ENCODE measurements around the gene DYRK1A.
"Not testable (repeated sequence)": the region's sequence is repeated elsewhere in the genome, so short reads cannot be mapped to it uniquely, and the experiment has no call there.

Gene DYRK1A

DNA sequence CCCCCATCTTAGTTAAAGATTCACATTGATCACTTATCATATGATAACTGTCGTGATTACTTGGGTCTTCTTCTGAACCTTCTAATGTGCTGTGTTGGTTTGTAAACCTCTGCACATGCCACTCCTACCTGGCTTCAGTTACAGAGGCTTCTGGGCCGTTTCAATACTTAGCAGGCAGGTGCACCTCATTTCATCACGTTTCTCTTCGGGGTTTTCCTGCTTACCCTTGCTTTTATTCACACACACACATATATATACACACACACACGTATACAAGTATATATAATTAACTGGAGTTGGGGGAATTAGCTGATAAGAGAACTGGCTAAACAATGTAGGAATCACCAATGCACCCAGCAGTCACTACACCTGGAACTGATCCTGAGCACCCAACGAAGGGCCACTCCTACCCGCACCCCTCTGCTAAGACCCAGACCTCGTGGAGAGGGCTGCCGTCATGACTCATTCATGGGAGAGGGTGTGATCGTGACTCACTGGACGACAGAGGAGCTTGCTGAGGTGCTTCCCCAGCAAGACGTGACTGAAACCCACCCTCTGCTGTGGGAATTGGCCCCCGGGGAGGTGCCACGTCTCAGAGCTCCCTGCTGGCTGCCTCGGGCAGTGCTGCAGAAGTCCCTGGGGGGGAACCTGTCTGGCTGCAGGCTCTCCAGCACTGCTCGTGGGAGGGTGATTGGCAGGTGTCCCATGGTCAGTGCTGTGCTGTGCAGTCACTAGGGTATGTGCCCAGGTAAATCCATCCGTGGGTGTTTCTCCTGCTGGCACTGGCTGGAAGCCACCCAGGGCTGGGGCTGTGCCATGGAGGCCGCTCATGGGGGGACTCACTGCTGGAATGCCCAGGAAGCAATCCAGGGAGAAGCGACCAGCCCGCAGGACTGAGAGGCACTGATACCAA lies 166.6 kb downstream of the DYRK1A start:
- DNase-seq, result peak; percentile 70

DNA sequence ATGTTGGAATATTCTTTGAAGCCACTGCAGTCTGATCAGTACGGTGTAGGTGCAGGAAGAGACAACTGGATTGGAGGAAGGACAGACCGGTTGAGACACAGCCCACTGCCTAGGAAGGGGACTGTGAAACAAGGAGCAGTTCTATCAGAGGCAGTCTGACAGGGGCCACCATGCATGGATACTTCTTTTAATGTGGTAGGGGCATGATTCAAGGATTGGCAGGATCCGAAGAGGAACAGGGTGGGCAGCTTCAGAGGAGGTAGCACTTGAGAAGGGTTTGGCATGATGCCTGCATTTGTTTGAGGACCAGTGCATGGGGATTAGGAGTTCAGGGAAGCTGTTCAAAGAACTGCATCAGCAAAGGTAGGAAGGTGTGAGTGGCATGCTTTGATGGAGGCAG lies 167.9 kb downstream of the DYRK1A start:
- no peak for DNase-seq

DNA sequence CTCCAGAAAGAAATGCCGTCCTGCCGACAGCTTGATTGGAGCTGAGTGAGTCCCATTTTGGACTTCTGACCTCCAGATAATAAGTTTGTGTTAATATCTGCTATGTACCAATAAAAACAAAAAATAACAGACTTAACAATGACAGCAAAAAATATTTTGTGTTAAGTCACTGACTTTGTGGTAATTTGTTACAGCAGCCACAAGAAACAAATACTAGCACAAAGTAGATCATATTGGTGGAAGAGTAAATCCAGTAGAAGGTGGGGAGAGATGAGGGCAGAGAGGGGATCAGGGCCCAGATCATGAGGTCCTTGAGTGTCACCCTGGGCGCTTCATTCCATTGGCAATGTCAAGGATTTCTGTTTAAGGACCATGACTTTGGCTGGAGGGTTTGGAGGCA lies 168.6 kb downstream of the DYRK1A start:
- DNase-seq, result no peak

DNA sequence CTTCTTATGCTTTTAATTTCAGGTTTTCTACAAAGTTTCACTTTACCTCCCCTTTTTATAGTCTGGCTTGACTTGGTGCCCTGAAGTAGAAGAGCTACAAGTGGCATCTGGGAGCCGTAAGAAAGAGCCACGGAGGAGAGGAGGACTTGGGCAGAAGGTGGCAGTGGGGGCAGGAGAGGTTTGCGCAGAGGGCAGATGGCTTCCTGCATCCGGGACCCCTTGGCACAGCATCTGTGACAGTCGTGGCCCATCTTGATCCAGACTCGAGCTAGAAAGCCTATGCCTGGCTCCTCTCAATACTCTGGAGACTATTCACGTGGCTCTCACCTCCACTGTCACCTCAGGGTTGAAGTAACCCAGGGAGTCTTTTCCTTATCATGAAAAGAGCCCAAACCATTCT lies 169.1 kb downstream of the DYRK1A start:
- DNase-seq, result no peak

DNA sequence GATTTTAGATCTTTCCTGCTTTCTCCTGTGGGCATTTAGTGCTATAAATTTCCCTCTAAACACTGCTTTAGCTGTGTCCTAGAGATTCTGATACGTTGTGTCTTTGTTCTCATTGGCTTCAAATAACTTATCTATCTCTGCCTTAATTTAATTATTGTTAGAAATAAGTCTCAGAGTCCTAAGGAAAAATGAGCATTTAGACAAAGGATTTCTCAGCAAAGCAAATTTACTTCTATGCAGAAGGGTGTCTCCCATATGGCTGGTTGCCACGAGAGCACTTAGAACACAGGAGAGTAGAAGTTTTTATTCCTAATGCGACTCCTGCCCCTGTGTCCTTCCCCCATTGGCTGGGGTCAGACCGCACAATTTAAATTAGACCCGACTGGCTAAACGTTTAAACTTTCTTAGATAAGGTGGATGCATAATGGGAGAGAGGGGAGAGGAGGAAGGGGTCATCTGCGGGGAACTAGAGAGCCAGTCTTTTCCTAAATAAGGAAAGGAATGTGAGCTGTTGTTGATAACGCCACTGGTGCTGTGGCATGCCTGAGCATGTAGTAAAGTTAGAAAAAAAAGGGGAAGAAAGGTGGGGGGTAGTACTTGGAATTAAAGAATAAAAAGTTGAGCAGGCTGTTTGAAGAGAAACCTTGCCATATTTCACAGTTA lies 170.2 kb downstream of the DYRK1A start:
- DNase-seq, result no peak

DNA sequence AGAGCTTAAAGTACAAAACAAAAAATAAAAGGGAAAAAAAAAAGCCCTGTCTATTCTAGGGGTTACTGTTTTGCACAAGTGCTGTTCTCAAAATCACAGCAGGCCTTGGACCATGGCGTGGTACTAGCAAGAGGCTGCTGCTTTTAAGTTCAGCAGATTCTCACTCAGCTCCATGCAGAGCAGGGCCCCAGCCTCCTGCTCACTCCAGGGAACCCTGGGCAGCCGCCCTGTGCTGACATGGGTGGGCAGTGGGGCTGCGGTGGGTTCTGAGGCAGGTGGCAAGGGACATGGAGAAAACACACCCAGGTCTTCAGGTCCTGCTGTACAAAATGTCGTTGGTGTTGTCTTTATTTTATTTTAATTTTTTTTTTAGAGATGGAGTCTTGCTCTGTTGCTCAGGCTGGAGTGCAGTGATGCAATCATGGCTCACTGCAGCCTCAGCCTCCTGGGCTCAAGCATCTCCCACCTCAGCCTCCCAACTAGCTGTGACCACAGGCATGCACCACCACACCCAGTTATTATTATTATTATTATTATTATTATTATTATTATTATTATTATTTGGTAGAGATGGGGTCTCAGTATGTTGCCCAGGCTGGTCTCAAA lies 170.9 kb downstream of the DYRK1A start:
- no peak for DNase-seq

DNA sequence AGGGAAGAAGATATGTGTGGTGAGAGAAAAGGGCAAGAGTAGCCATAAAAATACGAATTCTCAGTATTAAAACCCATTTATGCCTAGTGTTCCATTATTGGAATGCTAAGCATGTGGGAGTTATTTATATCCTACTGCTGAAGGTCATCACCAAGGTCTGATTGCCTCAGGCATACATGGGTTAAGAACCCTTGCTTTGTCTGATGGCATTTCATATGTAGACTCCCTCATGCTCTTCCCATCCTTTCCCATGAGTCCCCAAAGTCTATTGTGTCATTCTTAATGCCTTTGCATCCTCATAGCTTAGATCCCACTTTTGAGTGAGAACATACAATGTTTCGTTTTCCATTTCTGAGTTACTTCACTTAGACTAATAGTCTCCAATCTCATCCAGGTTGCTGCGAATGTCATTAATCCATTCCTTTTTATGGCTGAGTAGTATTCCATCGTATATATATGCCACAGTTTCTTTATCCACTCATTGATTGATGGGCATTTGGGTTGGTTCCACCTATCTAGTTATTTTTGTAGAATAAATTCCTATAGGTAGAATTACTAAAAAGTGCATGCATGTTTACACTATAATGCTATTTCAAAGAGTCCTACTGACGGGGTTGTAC lies 172.5 kb downstream of the DYRK1A start:
- DNase-seq, result peak; percentile 42

DNA sequence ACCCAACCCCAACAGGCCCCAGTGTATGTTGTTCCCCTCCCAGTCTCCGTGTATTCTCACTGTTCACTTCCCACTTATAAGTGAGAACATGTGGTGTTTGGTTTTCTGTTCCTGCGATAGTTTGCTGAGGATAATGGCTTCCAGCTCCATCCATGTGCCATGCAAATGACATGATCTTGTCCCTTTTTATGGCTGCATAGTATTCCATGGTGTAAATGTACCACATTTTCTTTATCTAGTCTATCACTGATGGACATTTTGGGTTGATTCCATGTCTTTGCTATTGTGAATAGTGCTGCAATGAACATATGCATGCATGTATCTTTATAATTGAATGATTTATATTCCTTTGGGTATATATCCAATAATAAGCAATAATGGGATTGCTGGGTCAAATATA lies 174.6 kb downstream of the DYRK1A start:
- DNase-seq, result not testable (repeated sequence)

DNA sequence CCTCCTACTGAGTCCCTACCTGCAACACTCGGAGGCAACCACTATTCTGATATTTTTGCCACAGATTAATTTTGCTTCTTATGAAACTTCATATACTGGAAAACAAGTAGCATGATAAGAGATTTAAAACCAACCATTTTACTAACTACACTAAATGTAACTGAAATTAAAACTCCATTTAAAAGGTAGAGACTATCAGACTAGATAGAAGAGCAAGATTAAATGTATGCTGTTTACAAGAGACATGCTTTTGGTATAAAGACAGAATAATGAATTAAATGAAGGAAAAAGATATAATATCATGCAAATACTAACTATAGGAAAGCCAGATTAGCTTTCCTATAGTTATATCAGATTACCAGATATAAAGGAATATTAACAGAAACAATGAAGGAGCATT lies 175.9 kb downstream of the DYRK1A start:
- DNase-seq, result no peak

DNA sequence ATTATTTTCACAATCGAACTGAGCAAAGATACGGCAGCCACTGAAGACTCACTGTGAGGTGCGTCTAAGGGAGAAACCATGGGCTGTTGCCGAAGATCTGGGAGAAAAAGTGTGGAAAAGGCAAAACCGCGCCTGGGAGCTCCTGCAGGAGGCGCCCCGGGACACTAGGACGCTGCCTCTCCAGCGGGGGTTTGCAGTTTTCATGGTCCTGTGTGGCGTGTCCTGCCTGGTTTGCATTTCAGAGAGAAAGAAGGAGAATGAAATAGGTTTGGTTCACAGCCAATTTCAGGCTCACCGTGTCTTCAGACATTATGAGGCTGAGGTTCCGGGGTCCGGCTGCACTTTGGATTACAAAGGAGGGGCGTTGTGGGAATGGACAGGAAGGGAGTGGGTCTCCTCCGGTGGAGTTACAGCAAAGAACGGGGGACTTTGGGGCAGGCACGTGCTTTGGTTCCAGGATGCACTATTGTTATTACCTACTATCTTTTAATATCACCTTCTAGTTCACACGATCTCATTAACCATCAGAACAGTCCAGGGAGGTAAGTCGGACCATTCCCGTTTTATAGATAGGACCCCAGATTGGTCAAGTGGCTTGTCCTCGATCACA lies 179.8 kb downstream of the DYRK1A start:
- no peak for DNase-seq

DNA sequence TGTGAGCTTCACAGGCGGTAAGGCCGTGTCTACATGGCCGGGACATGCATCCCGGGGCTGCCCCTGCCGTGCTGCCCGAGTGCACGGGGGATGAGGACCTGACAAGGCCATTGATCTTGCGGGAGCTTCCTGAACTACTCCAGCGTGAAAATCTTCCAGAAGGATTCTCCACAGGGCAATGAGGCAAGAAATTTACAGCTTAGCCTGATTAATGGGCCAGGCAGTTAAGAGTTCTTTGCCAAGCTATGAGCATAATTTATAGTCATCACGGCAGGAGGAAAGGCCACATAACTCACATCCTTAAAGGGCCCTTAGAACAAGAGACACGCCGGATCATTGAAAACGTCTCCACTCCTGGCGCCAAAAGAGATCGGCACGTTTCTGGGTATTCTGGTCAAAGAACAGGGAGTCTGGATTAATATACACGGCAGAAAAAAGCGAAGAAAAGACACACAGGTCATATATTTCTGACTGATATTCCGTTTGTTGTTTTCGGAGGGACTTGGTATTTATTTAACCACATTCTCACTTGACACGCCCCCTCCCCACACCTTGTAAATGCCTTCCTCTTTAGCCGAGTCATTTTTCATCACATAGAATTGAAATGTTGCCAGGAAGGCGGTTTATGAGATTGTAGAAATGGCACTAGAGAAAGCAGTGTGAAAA lies 180.5 kb downstream of the DYRK1A start:
- peak; percentile 43 for DNase-seq

DNA sequence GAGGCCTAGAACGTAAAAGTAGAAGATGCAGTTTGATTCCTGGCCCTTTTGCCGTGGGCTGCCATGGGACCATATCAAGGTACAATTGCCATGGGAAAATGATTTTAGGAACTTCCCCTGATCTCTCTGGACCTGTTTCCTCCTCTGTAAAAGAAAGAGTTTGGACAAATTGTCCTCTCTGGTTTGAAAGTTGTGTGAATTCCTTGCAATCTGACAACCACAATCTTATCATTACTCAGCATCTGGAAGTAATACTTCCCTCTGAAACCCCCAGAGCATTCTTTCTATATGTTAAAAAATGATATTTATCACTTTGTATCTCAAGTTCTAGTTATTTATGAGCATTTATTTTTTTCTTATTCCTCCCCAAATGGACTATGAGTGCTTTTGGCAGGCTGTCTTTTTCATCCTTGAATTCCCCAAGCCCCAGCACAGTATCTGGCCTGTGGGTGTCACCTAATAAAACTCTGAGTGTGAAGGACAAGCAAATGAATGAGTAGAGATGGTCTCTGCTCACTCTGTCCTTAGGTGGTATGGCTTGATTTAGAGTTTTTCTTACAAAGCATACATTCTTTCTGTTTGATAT lies 181.1 kb downstream of the DYRK1A start:
- DNase-seq, result no peak

DNA sequence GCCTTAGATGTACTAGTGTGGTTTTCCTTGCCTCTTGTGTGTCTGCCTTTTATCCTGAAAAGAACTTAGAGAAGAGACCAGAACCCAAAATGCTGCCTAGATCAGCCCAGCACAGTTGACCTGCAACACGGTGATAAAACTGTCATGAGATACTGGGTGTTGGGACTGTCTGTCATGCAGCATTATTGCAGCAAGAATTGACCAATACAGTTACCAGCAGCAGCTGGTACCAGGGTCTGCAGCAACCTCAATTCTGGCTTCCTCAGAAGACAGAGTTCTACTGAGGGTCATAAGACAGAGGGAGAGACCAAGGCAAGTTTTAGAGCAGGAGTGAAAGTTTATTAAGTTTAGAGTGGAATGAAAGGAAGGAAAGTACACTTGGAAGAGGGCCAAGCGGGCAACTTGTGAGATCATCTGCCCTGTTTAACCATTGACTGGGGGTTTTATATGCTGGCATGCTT lies 182.0 kb downstream of the DYRK1A start:
- no peak for DNase-seq

DNA sequence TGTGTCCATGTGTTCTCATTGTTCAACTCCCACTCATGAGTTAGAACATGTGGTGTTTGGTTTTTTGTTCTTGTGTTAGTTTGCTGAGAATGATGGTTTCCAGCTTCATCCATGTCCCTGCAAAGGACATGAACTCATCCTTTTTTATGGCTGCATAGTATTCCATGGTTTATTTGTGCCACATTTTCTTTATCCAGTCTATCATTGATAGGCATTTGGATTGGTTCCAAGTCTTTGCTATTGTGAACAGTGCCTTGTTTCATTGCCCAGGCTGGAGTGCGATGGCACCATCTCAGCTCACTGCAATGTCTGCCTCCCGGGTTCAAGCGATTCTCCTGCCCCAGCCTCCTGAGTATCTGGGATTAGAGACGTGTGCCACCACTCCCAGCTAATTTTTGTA lies 183.2 kb downstream of the DYRK1A start:
- not testable (repeated sequence) for DNase-seq

DNA sequence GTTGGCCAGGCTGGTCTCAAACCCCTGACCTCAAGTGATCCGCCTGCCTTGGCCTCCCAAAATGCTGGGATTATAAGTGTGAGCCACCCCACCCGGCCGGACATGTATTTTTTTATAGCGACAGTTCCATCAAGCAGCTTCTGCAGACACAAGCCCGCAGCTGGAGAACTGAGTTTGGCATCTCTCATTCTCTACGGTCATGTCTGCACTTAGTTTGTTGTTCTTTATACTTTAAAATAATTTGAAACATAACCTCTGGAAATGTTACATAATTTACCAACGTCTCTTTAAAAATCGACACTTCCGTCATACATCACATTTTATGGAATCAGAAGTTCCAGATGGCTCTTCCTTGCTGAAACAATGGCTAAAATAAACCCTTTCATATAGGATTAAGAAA lies 183.6 kb downstream of the DYRK1A start:
- DNase-seq, result no peak

DNA sequence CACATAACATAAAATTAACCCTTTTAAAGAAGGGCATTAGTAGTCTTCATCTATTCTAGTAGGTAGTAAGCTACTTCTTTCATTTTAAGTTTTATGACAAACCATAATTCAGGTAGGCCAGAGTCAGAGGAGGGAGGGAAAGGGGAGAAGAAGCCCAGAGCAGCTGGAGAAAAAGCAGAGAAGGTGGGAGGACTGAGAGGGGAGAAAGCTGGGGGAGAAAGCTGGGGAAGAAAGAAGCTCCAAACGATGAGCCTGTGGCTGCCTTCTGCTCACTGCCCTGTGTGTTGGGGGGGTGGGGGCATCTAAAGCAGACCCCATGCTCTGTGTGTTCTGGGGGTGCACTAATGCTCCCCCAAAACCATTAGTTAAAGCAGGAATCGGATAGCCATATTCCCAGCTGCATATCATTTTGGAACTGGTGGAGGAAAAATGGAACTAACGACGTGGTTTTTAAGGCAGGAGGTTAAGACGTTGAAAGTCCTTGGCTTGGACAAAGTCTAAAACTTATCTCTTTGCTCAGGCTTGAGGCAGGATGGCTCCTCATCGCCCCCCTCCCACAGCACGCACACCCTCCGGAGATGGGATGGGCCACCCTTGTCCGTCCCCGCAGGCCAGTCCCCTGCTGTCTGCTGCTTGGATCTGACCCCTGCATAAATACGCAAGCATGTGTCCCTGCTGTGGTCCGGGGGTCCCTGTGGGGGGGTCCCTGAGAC lies 184.2 kb downstream of the DYRK1A start:
- no peak for DNase-seq

DNA sequence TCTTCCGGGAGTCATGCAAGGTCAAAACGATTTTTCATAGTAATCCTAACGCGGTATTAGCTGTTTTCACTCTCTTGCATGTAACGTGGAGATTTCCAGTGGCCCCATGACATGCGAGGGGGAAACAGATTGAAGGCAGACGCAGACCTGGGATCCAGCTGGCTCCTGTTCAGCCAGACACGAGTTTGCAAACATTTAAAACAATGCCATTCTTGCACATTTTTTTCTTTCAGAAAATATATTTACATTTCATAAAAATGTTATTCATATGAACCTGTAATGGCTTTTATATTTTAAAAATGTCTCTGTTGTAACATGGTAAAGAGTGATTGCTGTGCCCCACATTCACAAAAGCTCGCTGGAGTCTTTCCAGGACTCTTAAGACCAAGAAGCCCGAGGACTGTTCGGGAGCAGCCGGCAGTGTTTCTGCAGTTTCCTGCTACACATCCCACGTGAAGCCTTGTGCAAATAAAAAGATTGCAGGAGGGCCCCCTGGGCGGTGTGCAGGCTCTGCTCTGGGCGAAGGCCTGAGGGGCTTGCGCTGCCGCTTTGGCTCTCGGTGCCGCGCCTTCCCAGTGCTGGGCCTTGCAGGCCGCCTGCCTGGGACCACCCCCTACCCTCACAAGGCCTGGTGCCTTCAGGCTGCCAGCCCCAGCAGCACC lies 184.9 kb downstream of the DYRK1A start:
- DNase-seq, result no peak

DNA sequence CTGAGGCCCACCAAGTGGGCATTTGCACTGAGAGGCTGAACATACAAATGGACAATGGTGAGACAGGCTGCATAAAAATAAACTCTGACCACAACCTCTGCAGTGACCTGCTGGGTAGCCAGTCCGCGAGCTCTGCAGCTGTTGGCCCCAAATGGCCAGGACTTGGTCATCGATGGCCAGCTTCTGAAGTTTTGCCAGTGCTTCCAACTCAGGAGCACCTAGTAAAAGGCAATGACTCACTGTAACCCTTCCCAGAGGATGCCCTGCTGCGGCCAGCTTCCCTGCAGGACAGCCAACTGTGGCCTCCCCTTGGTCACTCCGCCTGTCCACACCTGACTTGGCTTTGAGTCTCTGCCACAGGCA lies 185.4 kb downstream of the DYRK1A start:
- DNase-seq, result no peak

DNA sequence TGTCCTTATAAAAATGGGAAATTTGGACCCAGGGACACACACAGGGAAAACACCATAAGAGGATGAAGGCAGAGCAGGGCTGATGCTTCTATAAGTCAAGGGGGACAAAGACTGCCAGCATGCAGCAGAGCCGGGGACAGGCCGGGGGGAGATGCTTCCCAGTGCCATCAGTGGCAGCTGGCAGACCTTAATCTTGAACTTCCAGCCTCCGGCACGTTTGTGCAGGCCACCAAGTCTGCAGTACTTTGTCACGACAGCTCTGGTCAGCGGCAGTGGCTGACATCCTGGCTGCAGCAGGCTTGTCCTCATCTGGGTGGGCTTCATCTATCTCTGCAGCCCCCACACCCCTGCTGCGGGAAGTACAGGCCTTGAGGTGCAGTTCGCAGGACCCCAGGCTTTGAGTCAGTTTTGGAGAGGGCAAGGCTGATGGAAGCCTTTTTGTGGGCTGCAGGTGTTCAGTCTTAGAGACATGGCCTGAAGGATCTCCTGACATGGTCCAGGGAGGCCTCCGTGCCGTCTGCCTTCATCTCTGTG lies 186.0 kb downstream of the DYRK1A start:
- DNase-seq, result no peak

DNA sequence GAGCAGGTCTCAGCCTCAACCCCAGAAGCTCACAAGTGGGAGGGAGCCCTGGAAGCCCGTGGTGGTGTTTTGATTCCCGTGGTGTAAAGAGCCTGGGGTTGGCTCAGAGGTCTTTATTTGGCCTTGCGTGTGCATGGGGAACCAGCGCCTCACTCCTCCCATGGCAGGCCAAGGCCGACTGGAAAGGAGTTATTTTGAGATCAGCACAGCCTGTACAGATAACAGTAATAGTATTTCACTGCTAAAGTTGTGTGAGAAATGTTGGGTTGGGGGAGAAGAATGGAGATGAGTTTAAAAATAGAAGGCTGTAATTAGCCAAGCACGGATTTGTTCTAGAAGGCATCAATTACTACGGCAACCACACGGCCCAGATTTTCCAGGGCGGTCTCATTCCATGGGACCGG lies 186.5 kb downstream of the DYRK1A start:
- DNase-seq, result no peak

Data from EL (cell line).